Pancreas (tissue), 10 donors: ENCODE measurements around the gene LNPK. TPM values are rescaled to one million over a fixed set of nuclear protein-coding genes. Genes with fewer than 3 reads are reported as not detected.

Experiments used
- ATAC-seq, 4 donors: fragments of 200-7000 bp; cut with Tn5 transposase; one replicate each; pipeline versions ENCODE4 v1.8.0 to v1.9.1; 2020; ENCODE audit warnings: mild to moderate bottlenecking in 4 of 4, moderate library complexity in 4 of 4
- DNase-seq, 6 donors: peaks; one replicate each; pipeline ENCODE4 v3.0.0-alpha.2; 2020
- FAIRE-seq: peaks from 2 replicates; lab custom pipeline; 2012; peaks lifted over from hg19 to GRCh38; lab: Jason Lieb, UNC
- H3K27ac ChIP-seq, 4 donors: fragments of 200-600 bp; sonication (generic); 1 replicate in 3 of 4; 2 replicates in 1 of 4; pipeline versions ENCODE4 v1.5.0 to v1.8.0; 2020
- H3K27me3 ChIP-seq, 4 donors: fragments of 200-600 bp; one replicate each; pipeline ENCODE4 v1.8.0; 2021
- H3K36me3 ChIP-seq, 3 donors: fragments of 200-600 bp; sonication (generic) in 1 of 3; one replicate each; pipeline versions ENCODE4 v1.5.0 to v1.8.0; 2020 to 2021
- H3K4me1 ChIP-seq, 3 donors: fragments of 200-600 bp; one replicate each; pipeline ENCODE4 v1.8.0; 2021
- H3K4me3 ChIP-seq, 4 donors: fragments of 200-600 bp; sonication (generic) in 2 of 4; one replicate each; pipeline versions ENCODE4 v1.5.0 to v1.8.0; 2020 to 2021
- H3K9me3 ChIP-seq, 4 donors: fragments of 200-600 bp; one replicate each; pipeline ENCODE4 v1.8.0; 2021
- CTCF ChIP-seq, 4 donors: fragments of 200-600 bp; sonication (generic) in 3 of 4; IDR thresholded peaks; one replicate each; pipeline versions ENCODE4 v1.5.0 to v1.8.0; 2021; ENCODE audit warnings: antibody characterized with exemption in 4 of 4
- WGBS, 2 donors: extraction: QIAGEN DNeasy Blood & Tissue Kit; methylation state at CpG; one replicate each; pipeline ENCODE4 v1.1.7; 2013; 5-methylcytosine and 5-hydroxymethylcytosine counted together
- intact Hi-C, 3 donors: fragments of 100-400 bp; cut with DNase I; formaldehyde crosslinking; loops; one replicate each; pipeline versions ENCODE4 v1.11.1 to v1.14.2; 2022
- polyA plus RNA-seq, 2 donors: library from polyadenylated mRNA; stranded (reverse); fragments of 200-250 nt; gene quantifications; one replicate each; pipeline ENCODE4 v1.2.3, GENCODE V29; 2013
- total RNA-seq, 6 donors: library from RNA; stranded (reverse); fragmentation: NEBNext Ultra II Directional in 4 of 6; extraction: Animal tissue kit (Norgen Biotek cat#: 25700) in 4 of 6; gene quantifications; one replicate each; pipeline versions ENCODE4 v1.2.1 to v1.2.4, GENCODE V29; 2021 to 2023
- donor health status: healthy with polysubstance abuse.
- donor health status: DM: no; HTN: no; CAD: no; lungs with moderate emphysema.
- donor health status: DM: no; HTN: no; CAD: no.
- donor health status: control.
- donor health status: control.
- donor health status: Bipolar disorder and iron deficiency.
- donor health status: DM: yes; HTN: yes; CAD: no.
- donor health status: DM: no; HTN: no; CAD: no.
- donor health status: DM: no; HTN: no; CAD: no.
- donor health status: DM: yes; HTN: yes; CAD: no.

The LNPK gene
- total and polyA plus RNA-seq, 8 donors, result 1.3 to 14.8 (median 8.3) TPM

GRCh38 chr2:175932675-175933074 is 69.4 kb downstream of the LNPK start:
- WGBS, 2 donors, result 98% methylated on average over 2 of the region's 2 CpGs
- Histone ChIP-seq H3K9me3 (no peaks in the 10 kb centered on the region), H3K4me1 (no peaks in the 10 kb centered on the region), H3K27me3 (no peaks in the 10 kb centered on the region), H3K4me3 (no peak overlapping the region), H3K27ac (no peak overlapping the region), H3K36me3 (peaks cover 0 to 7% (median 0%) of the 10 kb centered on the region in 3 donors)
- DNase-seq (no peak), FAIRE-seq (no peak), ATAC-seq (no peak)
- TF ChIP-seq CTCF (IDR thresholded peaks at IDR 0.05), result no peak
- intact Hi-C loops, result no loop called here

- Histone ChIP-seq H3K27ac (no peak overlapping the region), H3K27me3 (no peaks in the 10 kb centered on the region), H3K9me3 (no peaks in the 10 kb centered on the region), H3K36me3 (peaks cover 0 to 7% (median 0%) of the 10 kb centered on the region in 3 donors), H3K4me1 (no peaks in the 10 kb centered on the region), H3K4me3 (no peak overlapping the region)
- WGBS, 2 donors, result 77% methylated on average over 2 of the region's 2 CpGs
- DNase-seq (no peak), FAIRE-seq (no peak), ATAC-seq (no peak)
- intact Hi-C loops, result no loop called here
- TF ChIP-seq CTCF (IDR thresholded peaks at IDR 0.05), result no peak
Measured at GRCh38 chr2:175931805-175932204, 70.3 kb downstream of the LNPK start.

GRCh38 chr2:175930504-175930903 is 71.6 kb downstream of the LNPK start:
- 81 to 95% methylated on average over 1 of the region's 1 CpG for WGBS, 2 donors
- no peak overlapping the region for H3K27ac ChIP-seq
- H3K9me3 ChIP-seq, result no peaks in the 10 kb centered on the region
- no peak for ATAC-seq
- no peak for DNase-seq
- TF ChIP-seq CTCF (IDR thresholded peaks at IDR 0.05), result no peak
- H3K36me3 ChIP-seq, result peaks cover 0 to 3% (median 0%) of the 10 kb centered on the region in 3 donors
- H3K4me3 ChIP-seq, result no peak overlapping the region
- intact Hi-C loops, result no loop called here
- H3K4me1 ChIP-seq, result no peaks in the 10 kb centered on the region
- no peaks in the 10 kb centered on the region for H3K27me3 ChIP-seq
- no peak for FAIRE-seq

GRCh38 chr2:175929850-175930249 is 72.2 kb downstream of the LNPK start:
- FAIRE-seq, result no peak
- H3K4me3 ChIP-seq, result no peak overlapping the region
- no peak for TF ChIP-seq CTCF (IDR thresholded peaks at IDR 0.05)
- H3K27ac ChIP-seq, result no peak overlapping the region
- no peaks in the 10 kb centered on the region for H3K36me3 ChIP-seq
- WGBS, 2 donors, result 85% methylated on average over 5 of the region's 5 CpGs
- no peak for DNase-seq
- ATAC-seq, result no peak
- no peaks in the 10 kb centered on the region for H3K27me3 ChIP-seq
- H3K9me3 ChIP-seq, result no peaks in the 10 kb centered on the region
- no peaks in the 10 kb centered on the region for H3K4me1 ChIP-seq
- intact Hi-C loops, result no loop called here

GRCh38 chr2:175926272-175926671 is 75.8 kb downstream of the LNPK start:
- DNase-seq (no peak), ATAC-seq (no peak), FAIRE-seq (no peak)
- Histone ChIP-seq H3K36me3 (no peaks in the 10 kb centered on the region), H3K4me1 (no peaks in the 10 kb centered on the region), H3K27ac (no peak overlapping the region), H3K9me3 (no peaks in the 10 kb centered on the region), H3K4me3 (no peak overlapping the region), H3K27me3 (no peaks in the 10 kb centered on the region)
- 91 to 98% methylated on average over 2 of the region's 2 CpGs for WGBS, 2 donors
- intact Hi-C loops, result no loop called here
- TF ChIP-seq CTCF (IDR thresholded peaks at IDR 0.05), result no peak
